Spinal cord (tissue), 10 donors: ENCODE results near the gene TAF6L. TPM values are rescaled to one million over a fixed set of nuclear protein-coding genes. Genes with fewer than 3 reads are reported as not detected.

Source experiments
- DNase-seq, 6 donors: peaks; one replicate each; pipeline versions ENCODE4 v3.0.0 to v3.0.0-alpha.2; 2013 to 2015; ENCODE audit warnings: low spot score in 6 of 6, low read depth in 4 of 6
- H3K27ac ChIP-seq: one replicate; pipeline ENCODE4 v1.5.1; 2013; ENCODE audit warnings: low read depth, low read length, control low read depth
- H3K27me3 ChIP-seq: one replicate; pipeline ENCODE4 v1.6.1; 2013; ENCODE audit warnings: low read length; ENCODE audit not compliant: control insufficient read depth, insufficient read depth
- H3K36me3 ChIP-seq: one replicate; pipeline ENCODE4 v1.6.1; 2013; ENCODE audit warnings: low read length; ENCODE audit not compliant: control insufficient read depth, insufficient read depth
- H3K4me1 ChIP-seq: one replicate; pipeline ENCODE4 v1.6.1; 2013; ENCODE audit warnings: low read length; ENCODE audit not compliant: control insufficient read depth, insufficient read depth
- H3K4me3 ChIP-seq: one replicate; pipeline ENCODE4 v1.5.1; 2013; ENCODE audit warnings: low read depth, low read length, control low read depth
- H3K9me3 ChIP-seq: one replicate; pipeline ENCODE4 v1.6.1; 2013; ENCODE audit warnings: low read length; ENCODE audit not compliant: control insufficient read depth, insufficient read depth
- WGBS: methylation state at CpG from one replicate; pipeline ENCODE4 v1.1.5; 2013; ENCODE audit warnings: missing lambda C conversion rate; ENCODE audit not compliant: insufficient coverage; 5-methylcytosine and 5-hydroxymethylcytosine counted together
- polyA plus RNA-seq, 2 donors: library from polyadenylated mRNA; unstranded; fragments of 120-200 nt; gene quantifications; one replicate each; pipeline ENCODE4 v1.2.1, GENCODE V29; 2013; ENCODE audit not compliant: insufficient read length in 2 of 2
- total RNA-seq, 2 donors: library from RNA; depleted of rRNA in 1 of 2; stranded (reverse); fragments of 120-200 nt in 1 of 2; fragments of >200 nt in 1 of 2; gene quantifications; one replicate each; pipeline versions ENCODE4 v1.2.3 to v1.2.4, GENCODE V29; 2013 to 2014
- donor health status: healthy.

Gene TAF6L
- total and polyA plus RNA-seq, 4 donors, result 14.4 to 37.6 (median 28.3) TPM

DNA sequence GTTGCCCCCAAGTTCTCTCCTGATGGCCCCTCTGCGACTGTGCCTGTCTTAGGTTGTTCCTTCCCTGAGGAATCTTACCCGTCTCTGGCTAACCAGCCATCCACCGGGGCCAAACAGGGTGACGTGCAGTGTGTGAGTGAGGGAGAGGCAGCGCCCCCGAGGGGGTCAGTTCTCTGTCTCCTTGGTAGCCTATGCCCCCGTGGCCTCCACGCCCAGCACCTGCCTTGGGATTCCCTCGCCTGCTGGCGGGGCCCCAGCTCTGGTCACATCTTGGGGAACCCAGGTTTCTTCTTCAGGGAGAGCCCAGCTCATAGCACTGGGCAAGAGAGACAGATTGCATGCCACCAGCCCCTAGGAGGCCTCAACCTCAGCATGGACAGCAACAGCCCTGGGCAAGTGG lies 28.3 kb downstream of the TAF6L start:
- H3K4me1 ChIP-seq, result peaks cover 4% of the 10 kb centered on the region
- H3K9me3 ChIP-seq, result no peaks in the 10 kb centered on the region
- no peak overlapping the region for H3K4me3 ChIP-seq
- no peak overlapping the region for H3K27ac ChIP-seq
- peaks cover 90% of the 10 kb centered on the region for H3K36me3 ChIP-seq
- WGBS, result 97% methylated on average over 6 of the region's 10 CpGs
- DNase-seq, result no peak
- no peaks in the 10 kb centered on the region for H3K27me3 ChIP-seq

DNA sequence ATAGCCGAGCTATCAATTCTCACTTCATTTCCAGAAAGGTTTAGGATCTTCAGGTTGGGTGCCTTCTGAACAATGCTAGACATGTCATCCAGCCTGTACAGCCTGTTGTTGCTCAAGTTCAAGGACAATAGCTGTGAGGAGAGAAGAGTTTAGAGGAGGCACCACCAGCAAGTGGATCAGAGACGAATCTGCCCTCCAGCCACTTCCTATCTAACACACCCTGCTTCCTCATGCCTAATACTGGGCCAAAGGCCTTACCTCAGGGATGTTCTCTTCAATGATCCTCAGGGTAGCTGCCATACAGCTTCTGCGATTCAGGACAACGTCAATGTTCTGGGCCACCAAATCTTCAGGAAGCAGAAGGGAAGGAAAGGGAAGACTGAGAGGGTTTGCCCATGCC lies 29.9 kb downstream of the TAF6L start:
- H3K27ac ChIP-seq, result no peak overlapping the region
- H3K4me1 ChIP-seq, result peaks cover 6% of the 10 kb centered on the region
- H3K36me3 ChIP-seq, result peaks cover 74% of the 10 kb centered on the region
- H3K27me3 ChIP-seq, result no peaks in the 10 kb centered on the region
- H3K9me3 ChIP-seq, result no peaks in the 10 kb centered on the region
- H3K4me3 ChIP-seq, result no peak overlapping the region
- no CpG with 5 or more reads among the region's 4 CpGs for WGBS
- DNase-seq, result no peak

GRCh38 chr11:62804310-62805075 lies 33.3 kb downstream of the TAF6L start:
- Histone ChIP-seq H3K36me3 (peaks cover 46% of the 10 kb centered on the region), H3K9me3 (no peaks in the 10 kb centered on the region), H3K27ac (peak overlapping the region; percentile 87), H3K4me1 (peaks cover 7% of the 10 kb centered on the region), H3K4me3 (peak overlapping the region; percentile 90), H3K27me3 (no peaks in the 10 kb centered on the region)
- DNase-seq, result peak in 1 of 6 donors; percentile 31
- WGBS, result 6% methylated on average over 10 of the region's 14 CpGs

GRCh38 chr11:62805076-62805892 lies 34.1 kb downstream of the TAF6L start, which contains the start of gene NXF1:
NXF1 (minus strand) TSS chr11:62805440; CDS start chr11:62805356, 84 bp downstream.
- Histone ChIP-seq H3K36me3 (peaks cover 43% of the 10 kb centered on the region), H3K27ac (peak within 1 kb of the TSS; percentile 87), H3K27me3 (no peaks in the 10 kb centered on the region), H3K4me3 (peak within 1 kb of the TSS; percentile 90), H3K9me3 (no peaks in the 10 kb centered on the region), H3K4me1 (peaks cover 7% of the 10 kb centered on the region)
- DNase-seq, result peak; percentile 86 to 98 (median 92)
- WGBS, result under 1% methylated on average over 76 of the region's 77 CpGs

- H3K4me3 ChIP-seq, result peak overlapping the region; percentile 90
- H3K27ac ChIP-seq, result peak overlapping the region; percentile 79
- H3K4me1 ChIP-seq, result peaks cover 7% of the 10 kb centered on the region
- H3K27me3 ChIP-seq, result no peaks in the 10 kb centered on the region
- H3K9me3 ChIP-seq, result no peaks in the 10 kb centered on the region
- DNase-seq, result peak in 1 of 6 donors; percentile 61
- 23% methylated on average over 6 of the region's 12 CpGs for WGBS
- peaks cover 36% of the 10 kb centered on the region for H3K36me3 ChIP-seq
These were observed 34.8 kb downstream of the TAF6L start for GRCh38 chr11:62805961-62806441.

GRCh38 chr11:62806611-62807121 lies 35.5 kb downstream of the TAF6L start:
- Histone ChIP-seq H3K36me3 (peaks cover 29% of the 10 kb centered on the region), H3K27ac (no peak overlapping the region), H3K27me3 (no peaks in the 10 kb centered on the region), H3K9me3 (no peaks in the 10 kb centered on the region), H3K4me1 (peaks cover 7% of the 10 kb centered on the region), H3K4me3 (no peak overlapping the region)
- no peak for DNase-seq
- 63% methylated on average over 5 of the region's 5 CpGs for WGBS

- Histone ChIP-seq H3K27ac (no peak overlapping the region), H3K27me3 (no peaks in the 10 kb centered on the region), H3K4me3 (no peak overlapping the region), H3K9me3 (no peaks in the 10 kb centered on the region), H3K4me1 (peaks cover 4% of the 10 kb centered on the region), H3K36me3 (peaks cover 31% of the 10 kb centered on the region)
- DNase-seq, result no peak
- WGBS, result 76% methylated on average over 1 of the region's 1 CpG
These were observed 39.6 kb downstream of the TAF6L start for GRCh38 chr11:62810748-62811147.

- no peaks in the 10 kb centered on the region for H3K27me3 ChIP-seq
- H3K9me3 ChIP-seq, result no peaks in the 10 kb centered on the region
- no peaks in the 10 kb centered on the region for H3K4me1 ChIP-seq
- no peak overlapping the region for H3K4me3 ChIP-seq
- 78% methylated on average over 2 of the region's 2 CpGs for whole genome bisulfite sequencing
- DNase-seq, result no peak
- H3K27ac ChIP-seq, result no peak overlapping the region
- peaks cover 33% of the 10 kb centered on the region for H3K36me3 ChIP-seq
These were observed 40.5 kb downstream of the TAF6L start for GRCh38 chr11:62811659-62812058.

DNA sequence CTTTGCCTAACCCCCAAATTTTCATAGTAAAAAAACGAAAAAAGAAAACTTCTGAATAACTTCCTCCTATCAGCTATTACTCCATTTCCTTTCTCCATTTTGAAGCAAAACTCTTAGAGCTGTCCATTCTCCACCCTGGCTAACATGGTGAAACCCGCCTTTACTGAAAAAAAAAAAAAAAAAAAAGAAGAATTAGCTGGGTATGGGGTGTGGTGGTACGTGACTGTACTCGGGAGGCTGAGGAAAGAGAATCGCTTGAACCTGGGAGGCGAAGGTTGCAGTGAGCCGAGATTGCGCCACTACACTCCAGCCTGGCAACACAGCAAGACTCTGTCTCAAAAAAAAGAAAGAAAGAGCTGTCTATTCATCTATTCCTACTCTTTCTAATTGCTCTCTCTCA lies 45.4 kb downstream of the TAF6L start:
- H3K4me3 ChIP-seq, result no peak overlapping the region
- no peak overlapping the region for H3K27ac ChIP-seq
- H3K36me3 ChIP-seq, result peaks cover 57% of the 10 kb centered on the region
- DNase-seq, result no peak
- H3K9me3 ChIP-seq, result no peaks in the 10 kb centered on the region
- H3K27me3 ChIP-seq, result no peaks in the 10 kb centered on the region
- no peaks in the 10 kb centered on the region for H3K4me1 ChIP-seq
- 90% methylated on average over 4 of the region's 8 CpGs for WGBS
